HG03571 (cell line): Measurements from ENCODE around the gene HELT.
A peak's percentile ranks its signal among the peaks of the same experiment; 100 is the strongest.
"Not testable (repeated sequence)": the region's sequence is repeated elsewhere in the genome, so short reads cannot be mapped to it uniquely, and the experiment has no call there.

Experiments used
- ATAC-seq: cut with Tn5 transposase; IDR thresholded peaks from one replicate; pipeline ENCODE4 v1.9.1; 2021; ENCODE audit not compliant: unreplicated experiment

HELT gene

GRCh38 chr4:185036019-185036418, 17.7 kb downstream of the HELT start:
- ATAC-seq: no peak

DNA sequence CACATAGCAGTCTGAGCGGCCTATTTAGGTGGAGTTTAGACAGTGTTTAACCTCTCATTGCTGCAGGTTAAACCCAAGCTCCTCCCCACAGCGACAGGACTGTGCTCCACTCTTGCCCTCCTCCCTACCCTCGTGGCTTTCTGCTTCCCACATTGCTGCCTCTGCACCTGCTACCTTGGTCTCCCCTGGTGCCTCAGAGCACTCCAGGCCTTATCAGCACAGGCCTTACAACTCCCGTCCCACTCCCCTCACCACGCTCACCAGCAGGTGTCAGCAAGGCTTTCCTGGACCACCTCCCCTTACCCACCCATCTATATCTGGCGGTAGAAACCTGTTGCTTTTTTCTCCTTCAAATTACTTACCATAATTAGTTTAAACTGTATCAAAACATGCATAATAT, 18.6 kb downstream of the HELT start:
- no peak for ATAC-seq

GRCh38 chr4:185039508-185040273, 21.4 kb downstream of the HELT start:
- ATAC-seq: peak; percentile 80

DNA sequence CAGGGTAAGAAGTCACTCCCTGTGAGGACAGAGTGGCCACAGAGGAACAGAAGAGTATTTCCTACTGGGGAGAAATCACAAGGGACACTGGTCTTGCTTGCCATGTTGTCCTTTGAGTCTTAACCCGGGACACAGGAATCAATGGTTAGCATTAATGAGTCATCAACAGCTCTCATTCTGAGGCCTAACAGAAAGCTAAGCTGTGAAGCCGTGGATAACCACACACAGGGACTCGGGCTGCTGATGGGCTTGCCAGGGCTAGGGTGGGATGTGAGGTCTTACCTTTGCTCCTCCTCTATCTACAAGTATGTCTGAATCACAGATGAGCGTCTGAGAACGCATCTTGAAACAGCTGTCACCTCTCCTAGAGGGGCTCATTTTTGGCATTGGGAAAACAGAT, 22.2 kb downstream of the HELT start:
- no peak for ATAC-seq

DNA sequence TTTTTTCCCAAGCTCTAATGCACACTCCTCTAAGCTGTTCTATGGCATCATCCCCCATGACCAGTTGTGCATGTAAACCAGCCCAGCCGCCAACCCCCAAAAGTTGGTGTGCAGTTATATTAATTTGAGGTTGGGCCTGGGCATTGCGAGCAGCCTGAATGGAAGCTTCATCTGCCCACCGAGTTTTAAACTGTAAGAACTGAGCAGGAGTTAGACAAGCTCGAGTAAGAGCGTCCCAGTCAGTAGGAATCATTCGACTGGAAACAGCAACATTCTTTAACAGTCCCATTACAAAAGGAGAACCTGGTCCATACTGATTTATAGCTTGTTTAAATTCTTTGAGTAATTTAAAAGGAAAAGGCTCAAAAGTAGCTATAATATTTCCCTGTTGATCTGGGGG, 32.0 kb downstream of the HELT start:
- ATAC-seq: not testable (repeated sequence)

DNA sequence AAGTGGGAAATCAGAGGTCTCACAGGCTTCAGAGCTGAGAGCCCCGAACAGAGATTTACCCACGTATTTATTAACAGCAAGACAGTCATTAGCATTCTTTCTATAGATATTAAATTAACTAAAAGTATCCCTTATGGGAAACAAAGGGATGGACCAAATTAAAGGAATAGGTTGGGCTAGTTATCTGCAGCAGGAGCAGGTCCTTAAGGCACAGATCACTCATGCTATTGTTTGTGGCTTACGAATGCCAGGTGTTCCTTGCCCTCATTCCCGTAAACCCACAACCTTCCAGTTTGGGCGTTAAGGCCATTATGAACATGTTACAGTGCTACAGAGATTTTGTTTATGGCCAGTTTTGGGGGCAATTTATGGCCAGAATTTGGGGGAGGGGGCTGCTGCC, 33.0 kb downstream of the HELT start:
- ATAC-seq: not testable (repeated sequence)

DNA sequence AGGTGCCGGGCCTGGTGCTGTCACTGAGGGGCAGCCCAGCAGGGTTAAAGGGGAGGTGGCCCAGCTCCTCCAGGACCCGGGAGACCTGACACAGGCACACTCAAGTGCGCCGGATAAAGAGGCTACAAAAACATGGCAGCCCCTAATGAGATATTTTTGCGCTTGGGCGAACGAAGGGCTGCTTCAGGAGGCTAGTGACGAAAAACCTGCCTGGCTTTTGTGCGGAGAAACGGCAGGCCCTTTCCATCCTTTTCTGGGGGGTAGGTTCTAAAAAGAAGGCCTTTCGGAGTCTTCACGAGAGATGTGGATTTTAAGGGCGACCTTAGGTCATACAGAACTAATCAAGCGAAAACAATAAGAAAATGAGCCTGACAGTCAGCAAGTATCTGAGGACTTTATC, 35.5 kb downstream of the HELT start:
- ATAC-seq: no peak

DNA sequence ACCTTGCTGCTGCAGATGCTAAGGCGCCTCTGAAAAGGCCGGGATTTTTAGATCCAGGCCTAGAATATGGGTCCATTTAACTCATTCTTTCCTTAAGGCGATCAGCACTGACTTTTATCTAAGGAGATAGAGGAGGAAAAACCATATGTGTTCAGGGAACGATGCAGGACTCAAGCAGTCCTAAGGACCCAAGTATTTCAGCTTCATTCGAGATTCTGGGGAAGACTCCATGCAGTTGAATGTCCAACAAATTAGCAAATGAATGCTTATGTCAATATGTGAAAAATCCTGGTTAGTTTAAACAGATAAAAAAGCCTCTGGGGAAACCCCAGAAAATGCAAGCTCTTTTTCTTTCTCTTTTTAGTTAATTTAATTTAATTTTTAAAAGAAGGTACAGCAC, 36.0 kb downstream of the HELT start:
- ATAC-seq: no peak

DNA sequence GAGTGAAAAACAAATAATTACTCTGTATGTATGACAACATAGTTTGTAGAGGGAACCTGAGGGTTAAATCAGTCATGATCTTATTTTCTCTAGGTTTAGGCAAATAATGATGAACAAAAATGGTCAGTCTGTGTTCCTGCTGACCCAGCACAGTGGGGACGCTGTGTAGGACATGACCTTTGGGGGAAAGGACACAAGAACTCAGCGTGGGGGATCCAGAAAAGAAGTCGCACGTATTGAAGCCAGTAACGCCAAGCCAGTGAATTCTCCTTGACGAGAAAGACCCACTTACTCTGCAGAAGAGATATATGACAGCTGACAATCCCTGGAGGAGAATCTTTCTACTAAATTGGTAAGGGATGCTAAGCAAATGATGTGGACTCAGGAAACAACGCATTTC, 36.6 kb downstream of the HELT start:
- no peak for ATAC-seq

GRCh38 chr4:185061610-185062009, 43.3 kb downstream of the HELT start:
- ATAC-seq: no peak

DNA sequence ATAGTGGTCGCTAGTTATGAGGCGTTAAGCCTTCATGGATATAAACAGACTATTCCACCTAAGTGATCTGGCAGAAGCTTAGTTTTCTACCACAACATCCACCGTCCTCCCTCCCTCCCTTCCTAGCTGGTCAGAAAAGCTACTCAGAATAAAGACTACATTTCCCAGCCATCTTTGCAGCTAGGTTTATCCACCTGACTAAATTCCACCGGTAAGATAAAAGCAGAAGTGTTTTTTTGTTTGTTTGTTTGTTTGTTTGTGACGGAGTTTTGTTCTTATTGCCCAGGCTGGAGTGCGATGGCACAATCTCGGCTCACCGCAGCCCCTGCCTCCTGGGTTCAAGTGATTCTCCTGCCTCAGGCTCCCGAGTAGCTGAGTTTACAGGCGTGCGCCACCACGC, 44.3 kb downstream of the HELT start:
- ATAC-seq: no peak

DNA sequence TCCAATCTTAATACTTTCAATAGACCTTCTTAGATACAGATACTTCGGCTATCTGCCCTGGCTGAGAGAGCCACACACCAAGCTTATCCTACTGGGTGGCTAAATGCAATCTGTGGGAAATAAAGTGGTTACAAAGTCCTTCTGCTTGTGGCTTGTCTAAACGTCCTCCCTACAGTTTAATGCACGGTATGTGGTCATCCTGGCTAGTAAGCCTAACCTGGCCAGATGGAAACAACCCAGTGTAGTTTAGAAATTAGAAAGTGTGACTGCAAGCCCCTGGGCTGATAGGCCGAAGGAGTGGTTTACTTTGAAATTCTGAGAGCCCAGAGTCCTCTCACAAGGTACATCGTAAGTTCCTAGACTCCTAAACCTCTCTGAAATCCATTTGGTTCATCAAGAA, 47.9 kb downstream of the HELT start:
- no peak for ATAC-seq

DNA sequence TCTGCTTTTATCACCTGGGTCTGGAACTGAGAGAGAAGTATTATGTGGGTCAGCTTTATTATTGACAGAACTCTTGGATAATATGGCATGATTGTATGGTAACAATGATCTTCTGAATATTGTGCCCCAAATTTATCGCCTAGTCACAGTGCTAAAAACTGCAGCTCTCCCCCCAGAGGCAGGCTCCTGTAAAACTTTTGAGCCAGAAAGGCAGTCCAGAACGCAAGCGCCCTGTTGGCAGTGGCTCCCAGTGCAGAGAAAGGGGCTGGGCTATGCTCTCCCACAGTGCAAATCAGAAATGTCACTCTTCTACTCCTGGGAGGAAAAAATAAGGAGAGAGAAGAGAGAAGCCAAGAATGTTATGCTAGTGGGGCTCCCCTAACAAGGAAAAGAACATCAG, 50.5 kb downstream of the HELT start:
- no peak for ATAC-seq
